ENCODE data around the gene RNLS. TPM values are rescaled to one million over a fixed set of nuclear protein-coding genes. Genes with fewer than 3 reads are reported as not detected.

Gene RNLS
- total and polyA plus RNA-seq, 2 of the 8 experiments (the other 6 are each of a cell fraction or from before 2014, with no cell fraction given), result 7.5 to 12.7 TPM

- no peak for TF ChIP-seq FOSL1 (IDR thresholded peaks at IDR 0.05; ENCODE audit: insufficient read depth, low read depth, low read length)
- no peak for TF ChIP-seq CHD1 (IDR thresholded peaks at IDR 0.05; ENCODE audit: low read depth, low read length)
Observed at GRCh38 chr10:88494537-88494936, 88.6 kb downstream of the RNLS start (continued).
